Memory B cell (primary cell): ENCODE measurements around the gene CD79A.

Source experiments
- ATAC-seq: fragments of 150-1000 bp; cut with Tn5 transposase; 2 replicates; pipeline ENCODE4 v1.10.0; 2021; ENCODE audit warnings: low read depth, mild to moderate bottlenecking, moderate library complexity
- DNase-seq, 2 donors: peaks; one replicate each; pipeline ENCODE4 v3.0.0; 2022; ENCODE audit warnings: low spot score in 2 of 2
- H3K27ac Mint-ChIP-seq: one replicate; pipeline ENCODE4 v1.8.0; 2022; ENCODE audit warnings: mild to moderate bottlenecking, moderate library complexity, mixed read lengths
- H3K27me3 Mint-ChIP-seq: one replicate; pipeline ENCODE4 v1.8.0; 2022; ENCODE audit warnings: mixed read lengths
- H3K36me3 Mint-ChIP-seq: one replicate; pipeline ENCODE4 v1.8.0; 2022; ENCODE audit warnings: mild to moderate bottlenecking, mixed read lengths
- H3K4me1 Mint-ChIP-seq: one replicate; pipeline ENCODE4 v1.8.0; 2022; ENCODE audit warnings: mixed read lengths
- H3K4me3 Mint-ChIP-seq: one replicate; pipeline ENCODE4 v1.8.0; 2022; ENCODE audit warnings: mild to moderate bottlenecking, moderate library complexity, mixed read lengths
- H3K9me3 Mint-ChIP-seq: one replicate; pipeline ENCODE4 v1.8.0; 2022; ENCODE audit warnings: mixed read lengths

The CD79A gene

GRCh38 chr19:41928221-41928683 is 51.2 kb downstream of the CD79A start, which contains the start of gene ERFL:
ERFL (minus strand) TSS chr19:41928449; CDS start chr19:41912919, 15,530 bp downstream.
- DNase-seq (no peak), ATAC-seq (peak; percentile 38)
- Mint-ChIP-seq H3K4me1 (peaks cover 30% of the 10 kb centered on the region), H3K4me3 (peak within 1 kb of the TSS; percentile 90), H3K9me3 (no peaks in the 10 kb centered on the region), H3K27me3 (peaks cover 9% of the 10 kb centered on the region), H3K36me3 (peaks cover 2% of the 10 kb centered on the region), H3K27ac (peak within 1 kb of the TSS; percentile 60)

- Mint-ChIP-seq H3K27ac (peak overlapping the region; percentile 24), H3K27me3 (peaks cover 6% of the 10 kb centered on the region), H3K4me1 (peaks cover 34% of the 10 kb centered on the region), H3K4me3 (peak overlapping the region; percentile 90), H3K9me3 (no peaks in the 10 kb centered on the region), H3K36me3 (no peaks in the 10 kb centered on the region)
- DNase-seq (no peak), ATAC-seq (peak; percentile 72)
Measured at GRCh38 chr19:41928754-41929535, 51.9 kb downstream of the CD79A start.

GRCh38 chr19:41929536-41930071 is 52.5 kb downstream of the CD79A start:
- H3K36me3 Mint-ChIP-seq = no peaks in the 10 kb centered on the region
- no peaks in the 10 kb centered on the region for H3K9me3 Mint-ChIP-seq
- peaks cover 5% of the 10 kb centered on the region for H3K27me3 Mint-ChIP-seq
- ATAC-seq = peak; percentile 11
- H3K4me3 Mint-ChIP-seq = peak overlapping the region; percentile 90
- H3K4me1 Mint-ChIP-seq = peaks cover 39% of the 10 kb centered on the region
- no peak overlapping the region for H3K27ac Mint-ChIP-seq
- DNase-seq = no peak

- DNase-seq (no peak), ATAC-seq (no peak)
- Mint-ChIP-seq H3K27me3 (peaks cover 9% of the 10 kb centered on the region), H3K4me3 (peak overlapping the region; percentile 72), H3K4me1 (peaks cover 46% of the 10 kb centered on the region), H3K9me3 (no peaks in the 10 kb centered on the region), H3K36me3 (no peaks in the 10 kb centered on the region), H3K27ac (no peak overlapping the region)
Measured at GRCh38 chr19:41930322-41930722, 53.2 kb downstream of the CD79A start.
